Measurements from ENCODE around the gene KCNIP3. TPM values are rescaled to one million over a fixed set of nuclear protein-coding genes. Genes with fewer than 3 reads are reported as not detected.

Gene KCNIP3
- total RNA-seq, 1 donor from 2014 or later = 6.3 TPM

DNA sequence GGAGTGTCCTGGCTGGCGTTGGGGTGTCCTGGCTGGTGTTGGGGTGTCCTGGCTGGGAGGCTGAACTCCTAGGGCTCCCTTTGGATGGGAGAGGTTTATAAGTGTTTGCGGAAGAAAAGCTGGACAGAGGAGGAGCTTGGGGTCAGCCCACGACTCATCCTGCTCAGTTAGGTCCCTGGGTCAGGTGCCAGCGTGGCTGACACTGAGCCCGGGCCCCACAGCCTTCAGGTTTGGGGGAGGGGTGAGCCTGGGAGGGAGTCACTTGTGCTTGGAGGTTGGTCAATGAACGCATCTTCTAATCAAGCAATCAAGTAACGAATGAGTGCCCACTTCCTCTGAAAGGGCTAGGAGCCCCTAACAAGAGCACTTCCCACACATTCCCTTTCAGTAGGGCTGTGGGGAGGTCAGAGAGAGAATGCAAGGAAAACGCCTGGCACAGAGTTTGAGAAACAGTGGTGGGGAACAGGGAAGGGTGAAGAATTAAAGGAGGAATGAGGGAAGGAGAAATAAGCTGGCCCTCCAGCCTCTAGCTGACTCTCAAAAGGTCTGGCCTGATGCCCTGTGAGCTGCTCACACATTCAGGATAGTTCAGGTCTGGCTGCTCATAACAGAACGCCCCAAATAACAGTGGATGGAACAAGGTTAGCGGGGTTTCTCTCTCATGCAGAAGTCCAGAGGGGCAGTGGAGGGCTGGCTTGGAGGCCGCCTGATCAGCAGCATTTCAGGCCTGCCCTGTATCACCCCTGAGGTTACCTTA, 670 bp downstream of the KCNIP3 start:
- peaks cover 9% of the 10 kb centered on the region for H3K4me1 Mint-ChIP-seq (ENCODE audit: low read depth)
- peak overlapping the region; percentile 76 for H3K27ac Mint-ChIP-seq
- H3K9me3 Mint-ChIP-seq (ENCODE audit: low read depth) = no peaks in the 10 kb centered on the region
- TF ChIP-seq CTCF (IDR thresholded peaks at IDR 0.05; ENCODE audit: unreplicated experiment) = no peak
- DNase-seq (ENCODE audit: low spot score, unreplicated experiment) = no peak
- peak overlapping the region; percentile 26 for H3K4me3 Mint-ChIP-seq (ENCODE audit: low read depth)
- H3K36me3 Mint-ChIP-seq (ENCODE audit: insufficient read depth) = no peaks in the 10 kb centered on the region
- H3K27me3 Mint-ChIP-seq = peaks cover 17% of the 10 kb centered on the region

GRCh38 chr2:95298486-95299111, 1.5 kb downstream of the KCNIP3 start:
- TF ChIP-seq CTCF (IDR thresholded peaks at IDR 0.05; ENCODE audit: unreplicated experiment) = no peak
- no peak for DNase-seq (ENCODE audit: low spot score, unreplicated experiment)
- H3K9me3 Mint-ChIP-seq (ENCODE audit: low read depth) = no peaks in the 10 kb centered on the region

DNA sequence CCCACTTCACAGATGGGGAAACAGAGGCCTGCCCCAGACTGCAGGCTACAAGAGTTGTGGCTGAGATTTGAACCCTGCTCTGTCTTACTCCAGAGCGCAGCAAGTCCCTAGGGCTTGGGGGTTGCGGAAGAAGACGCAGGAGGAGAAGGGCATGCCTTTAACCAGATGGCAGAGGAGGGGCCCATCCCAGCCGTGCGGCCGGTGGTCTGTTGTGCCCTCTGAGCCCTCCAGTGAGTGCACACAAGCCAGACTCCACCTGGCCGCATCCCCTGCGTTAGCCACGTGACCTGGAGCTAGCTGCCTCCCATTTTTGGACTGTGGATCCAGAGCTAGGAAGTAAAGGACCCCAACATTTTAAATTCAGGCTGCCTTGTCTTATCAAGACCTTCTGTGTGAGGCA, 2.8 kb downstream of the KCNIP3 start:
- DNase-seq (ENCODE audit: low spot score, unreplicated experiment) = no peak
- H3K4me1 Mint-ChIP-seq (ENCODE audit: low read depth) = peaks cover 9% of the 10 kb centered on the region
- no peaks in the 10 kb centered on the region for H3K36me3 Mint-ChIP-seq (ENCODE audit: insufficient read depth)
- no peak overlapping the region for H3K4me3 Mint-ChIP-seq (ENCODE audit: low read depth)
- H3K27me3 Mint-ChIP-seq = peaks cover 19% of the 10 kb centered on the region
- H3K9me3 Mint-ChIP-seq (ENCODE audit: low read depth) = no peaks in the 10 kb centered on the region
- H3K27ac Mint-ChIP-seq = no peak overlapping the region
- no peak for TF ChIP-seq CTCF (IDR thresholded peaks at IDR 0.05; ENCODE audit: unreplicated experiment)

More at GRCh38 chr2:95298486-95299111, 1.5 kb downstream of the KCNIP3 start:
- peaks cover 9% of the 10 kb centered on the region for H3K4me1 Mint-ChIP-seq (ENCODE audit: low read depth)
- peaks cover 19% of the 10 kb centered on the region for H3K27me3 Mint-ChIP-seq
- H3K4me3 Mint-ChIP-seq (ENCODE audit: low read depth) = no peak overlapping the region
- H3K36me3 Mint-ChIP-seq (ENCODE audit: insufficient read depth) = no peaks in the 10 kb centered on the region
- H3K27ac Mint-ChIP-seq = no peak overlapping the region

- no peak for TF ChIP-seq CTCF (IDR thresholded peaks at IDR 0.05; ENCODE audit: unreplicated experiment)
- DNase-seq (ENCODE audit: low spot score, unreplicated experiment) = no peak
- Mint-ChIP-seq H3K4me1 (ENCODE audit: low read depth) (peaks cover 10% of the 10 kb centered on the region), H3K27ac (no peak overlapping the region), H3K36me3 (ENCODE audit: insufficient read depth) (no peaks in the 10 kb centered on the region), H3K27me3 (peaks cover 19% of the 10 kb centered on the region), H3K4me3 (ENCODE audit: low read depth) (no peak overlapping the region), H3K9me3 (ENCODE audit: low read depth) (no peaks in the 10 kb centered on the region)
Observed at GRCh38 chr2:95300450-95300849, 3.3 kb downstream of the KCNIP3 start.

- TF ChIP-seq CTCF (IDR thresholded peaks at IDR 0.05; ENCODE audit: unreplicated experiment) = no peak
Observed at GRCh38 chr2:95301186-95301585, 4.0 kb downstream of the KCNIP3 start.

More at GRCh38 chr2:95301186-95301585, 4.0 kb downstream of the KCNIP3 start:
- DNase-seq (ENCODE audit: low spot score, unreplicated experiment) = no peak
- H3K4me1 Mint-ChIP-seq (ENCODE audit: low read depth) = peaks cover 13% of the 10 kb centered on the region
- H3K36me3 Mint-ChIP-seq (ENCODE audit: insufficient read depth) = no peaks in the 10 kb centered on the region
- peaks cover 21% of the 10 kb centered on the region for H3K27me3 Mint-ChIP-seq
- no peak overlapping the region for H3K27ac Mint-ChIP-seq
- H3K4me3 Mint-ChIP-seq (ENCODE audit: low read depth) = no peak overlapping the region
- H3K9me3 Mint-ChIP-seq (ENCODE audit: low read depth) = no peaks in the 10 kb centered on the region

Data from progenitor cell of endocrine pancreas (in vitro differentiated cells).